RWPE1 (cell line): Measurements from ENCODE around the gene SPOCK1.
"Not testable (repeated sequence)": the region's sequence is repeated elsewhere in the genome, so short reads cannot be mapped to it uniquely, and the experiment has no call there.

Source experiments
- CTCF ChIA-PET: fragments of 350-600 bp; sonication (Branson Sonifier 250); formaldehyde crosslinking; extraction: SDS; loops from one replicate; lab custom pipeline; 2021; lab: Yijun Ruan, JAX
- POLR2A ChIA-PET: fragments of 400-600 bp; formaldehyde crosslinking; extraction: SDS; loops from one replicate; lab custom pipeline; 2020; ENCODE audit warnings: antibody characterized with exemption; ENCODE audit not compliant: low non-redundant PET; lab: Yijun Ruan, JAX
- DNase-seq: peaks from one replicate; pipeline ENCODE4 v3.0.0; 2012; ENCODE audit warnings: low spot score
- H3K27ac ChIP-seq: fragments of 450-650 bp; 2 replicates; pipeline ENCODE4 v1.5.1; 2017
- TF ChIP-seq, protein P1 (sequence below): fragments of 450-650 bp; conservative IDR thresholded peaks from 2 replicates; pipeline ENCODE4 v1.5.1; 2017; ENCODE audit warnings: low read depth, mild to moderate bottlenecking

The SPOCK1 gene

GRCh38 chr5:137236252-137236651 lies 262.9 kb downstream of the SPOCK1 start:
- TF ChIP-seq, protein P1, sequence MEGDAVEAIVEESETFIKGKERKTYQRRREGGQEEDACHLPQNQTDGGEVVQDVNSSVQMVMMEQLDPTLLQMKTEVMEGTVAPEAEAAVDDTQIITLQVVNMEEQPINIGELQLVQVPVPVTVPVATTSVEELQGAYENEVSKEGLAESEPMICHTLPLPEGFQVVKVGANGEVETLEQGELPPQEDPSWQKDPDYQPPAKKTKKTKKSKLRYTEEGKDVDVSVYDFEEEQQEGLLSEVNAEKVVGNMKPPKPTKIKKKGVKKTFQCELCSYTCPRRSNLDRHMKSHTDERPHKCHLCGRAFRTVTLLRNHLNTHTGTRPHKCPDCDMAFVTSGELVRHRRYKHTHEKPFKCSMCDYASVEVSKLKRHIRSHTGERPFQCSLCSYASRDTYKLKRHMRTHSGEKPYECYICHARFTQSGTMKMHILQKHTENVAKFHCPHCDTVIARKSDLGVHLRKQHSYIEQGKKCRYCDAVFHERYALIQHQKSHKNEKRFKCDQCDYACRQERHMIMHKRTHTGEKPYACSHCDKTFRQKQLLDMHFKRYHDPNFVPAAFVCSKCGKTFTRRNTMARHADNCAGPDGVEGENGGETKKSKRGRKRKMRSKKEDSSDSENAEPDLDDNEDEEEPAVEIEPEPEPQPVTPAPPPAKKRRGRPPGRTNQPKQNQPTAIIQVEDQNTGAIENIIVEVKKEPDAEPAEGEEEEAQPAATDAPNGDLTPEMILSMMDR: no peak
- no peak for DNase-seq
- peak overlapping the region; percentile 75 for H3K27ac ChIP-seq
- ChIA-PET POLR2A (no interaction called here), CTCF (interaction anchor here (1.0 to 1.2 kb wide), 2 partner anchors 85 to 161 kb away, joined by 3 to 4 read pairs; no protein-coding TSS in a partner anchor)

- peak overlapping the region; percentile 75 for H3K27ac ChIP-seq
- TF ChIP-seq, protein P1: no peak
- ChIA-PET POLR2A (no interaction called here), CTCF (interaction anchor here (1.0 to 1.2 kb wide), 2 partner anchors 85 to 160 kb away, joined by 3 to 4 read pairs; no protein-coding TSS in a partner anchor)
- DNase-seq: peak; percentile 85
These were observed 263.9 kb downstream of the SPOCK1 start for GRCh38 chr5:137234973-137235943.

- H3K27ac ChIP-seq: peak overlapping the region; percentile 49
- POLR2A ChIA-PET: no interaction called here
- no peak for DNase-seq
- TF ChIP-seq, protein P1: no peak
- CTCF ChIA-PET: no interaction called here
These were observed 265.4 kb downstream of the SPOCK1 start for GRCh38 chr5:137233726-137234125.

- CTCF ChIA-PET, POLR2A ChIA-PET, DNase-seq, H3K27ac ChIP-seq: not testable (repeated sequence)
These were observed 265.8 kb downstream of the SPOCK1 start for GRCh38 chr5:137233304-137233703.

- DNase-seq: peak; percentile 42
- POLR2A ChIA-PET: no interaction called here
- CTCF ChIA-PET: interaction anchor here (0.5 to 1.0 kb wide), 2 partner anchors 156 to 461 kb away, joined by 3 read pairs; no protein-coding TSS in a partner anchor
- H3K27ac ChIP-seq: peak overlapping the region; percentile 67
- TF ChIP-seq, protein P1: no peak
These were observed 267.6 kb downstream of the SPOCK1 start for GRCh38 chr5:137231540-137231939.

DNA sequence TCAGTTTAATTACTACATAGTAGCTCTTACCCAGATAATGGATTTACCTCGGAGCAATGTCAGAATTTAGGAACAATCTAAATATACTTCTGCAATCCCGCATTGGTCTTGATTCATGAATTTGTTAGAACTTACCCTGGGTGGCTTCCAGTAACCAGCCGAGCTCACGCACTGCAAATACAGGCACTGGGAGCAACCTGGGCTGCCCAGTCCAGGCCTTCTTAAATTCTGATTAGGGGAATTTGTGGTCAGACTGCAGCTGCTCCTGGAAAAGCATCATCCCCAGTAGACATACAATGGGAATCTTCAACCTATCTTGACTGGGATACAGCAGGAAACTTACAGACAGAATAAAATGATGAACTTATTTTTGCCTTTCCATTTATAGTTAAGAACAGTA lies 270.3 kb downstream of the SPOCK1 start:
- POLR2A ChIA-PET: no interaction called here
- CTCF ChIA-PET: interaction anchor here (0.7 to 1.1 kb wide), 2 partner anchors 67 to 249 kb away, joined by 3 to 4 read pairs; no protein-coding TSS in a partner anchor
- no peak overlapping the region for H3K27ac ChIP-seq
- DNase-seq: no peak
- TF ChIP-seq, protein P1: no peak
